RWPE2 (cell line): ENCODE data around the gene MBNL3.
A peak's percentile ranks its signal among the peaks of the same experiment; 100 is the strongest.

Experiments used
- ATAC-seq: fragments of 200-7000 bp; cut with Tn5 transposase; 3 replicates; pipeline ENCODE4 v1.9.1; 2021; ENCODE audit warnings: low read depth
- DNase-seq: peaks from one replicate; pipeline ENCODE4 v3.0.0-alpha.2; 2020; ENCODE audit warnings: low spot score
- H3K27ac ChIP-seq: fragments of 450-650 bp; 2 replicates; pipeline ENCODE4 v1.5.1; 2017; ENCODE audit warnings: mild to moderate bottlenecking; ENCODE audit not compliant: poor library complexity, severe bottlenecking
- H3K27me3 ChIP-seq: fragments of 250-450 bp; sonication (Bioruptor Pico); 2 replicates; pipeline ENCODE4 v1.5.1; 2021; ENCODE audit warnings: mild to moderate bottlenecking, moderate library complexity; ENCODE audit not compliant: insufficient read depth, poor library complexity, severe bottlenecking
- H3K36me3 ChIP-seq: fragments of 250-450 bp; sonication (Bioruptor Pico); 2 replicates; pipeline ENCODE4 v1.5.1; 2020; ENCODE audit warnings: low read depth, mild to moderate bottlenecking, moderate library complexity
- H3K4me1 ChIP-seq: fragments of 250-450 bp; sonication (Bioruptor Pico); 2 replicates; pipeline ENCODE4 v1.5.1; 2021; ENCODE audit warnings: mild to moderate bottlenecking, moderate library complexity; ENCODE audit not compliant: insufficient read depth, poor library complexity, severe bottlenecking
- H3K4me3 ChIP-seq: fragments of 250-450 bp; sonication (Bioruptor Pico); 2 replicates; pipeline ENCODE4 v1.5.1; 2021; ENCODE audit warnings: mild to moderate bottlenecking, moderate library complexity; ENCODE audit not compliant: severe bottlenecking
- H3K9me3 ChIP-seq: fragments of 250-450 bp; sonication (Bioruptor Pico); 2 replicates; pipeline ENCODE4 v1.5.1; 2021; ENCODE audit warnings: mild to moderate bottlenecking, moderate library complexity; ENCODE audit not compliant: severe bottlenecking
- CTCF ChIP-seq: fragments of 450-650 bp; IDR thresholded peaks from one replicate; pipeline ENCODE4 v1.5.1; 2017; ENCODE audit warnings: mild to moderate bottlenecking, moderate library complexity; ENCODE audit not compliant: poor library complexity, severe bottlenecking

The MBNL3 gene

GRCh38 chrX:132378281-132378680 lies 110.6 kb downstream of the MBNL3 start:
- Histone ChIP-seq H3K4me3 (no peak overlapping the region), H3K9me3 (no peaks in the 10 kb centered on the region), H3K4me1 (no peaks in the 10 kb centered on the region), H3K27ac (no peak overlapping the region), H3K36me3 (no peaks in the 10 kb centered on the region), H3K27me3 (no peaks in the 10 kb centered on the region)
- ATAC-seq (no peak), DNase-seq (no peak)
- TF ChIP-seq CTCF = no peak

- Histone ChIP-seq H3K4me1 (no peaks in the 10 kb centered on the region), H3K9me3 (no peaks in the 10 kb centered on the region), H3K4me3 (no peak overlapping the region), H3K27me3 (no peaks in the 10 kb centered on the region), H3K27ac (no peak overlapping the region), H3K36me3 (no peaks in the 10 kb centered on the region)
- ATAC-seq (no peak), DNase-seq (no peak)
- TF ChIP-seq CTCF = peak; percentile 25
Observed at GRCh38 chrX:132375941-132376340, 112.9 kb downstream of the MBNL3 start.

GRCh38 chrX:132373610-132374009 lies 115.2 kb downstream of the MBNL3 start:
- TF ChIP-seq CTCF = no peak
- H3K4me1 ChIP-seq = no peaks in the 10 kb centered on the region
- H3K4me3 ChIP-seq = no peak overlapping the region
- no peaks in the 10 kb centered on the region for H3K36me3 ChIP-seq
- H3K9me3 ChIP-seq = no peaks in the 10 kb centered on the region
- no peak for ATAC-seq
- no peak for DNase-seq
- no peaks in the 10 kb centered on the region for H3K27me3 ChIP-seq
- H3K27ac ChIP-seq = no peak overlapping the region

- DNase-seq (no peak), ATAC-seq (no peak)
- Histone ChIP-seq H3K27ac (no peak overlapping the region), H3K4me3 (no peak overlapping the region), H3K27me3 (no peaks in the 10 kb centered on the region), H3K9me3 (no peaks in the 10 kb centered on the region), H3K4me1 (no peaks in the 10 kb centered on the region), H3K36me3 (no peaks in the 10 kb centered on the region)
- TF ChIP-seq CTCF = no peak
Observed at GRCh38 chrX:132369617-132370326, 119.1 kb downstream of the MBNL3 start.

GRCh38 chrX:132367984-132368383 lies 120.9 kb downstream of the MBNL3 start:
- Histone ChIP-seq H3K4me1 (no peaks in the 10 kb centered on the region), H3K27me3 (no peaks in the 10 kb centered on the region), H3K9me3 (no peaks in the 10 kb centered on the region), H3K4me3 (no peak overlapping the region), H3K36me3 (no peaks in the 10 kb centered on the region), H3K27ac (no peak overlapping the region)
- TF ChIP-seq CTCF = no peak
- ATAC-seq = no peak
- no peak for DNase-seq
